ENCODE data around the gene OR2D2.

- TF ChIP-seq CTCF (tag by site-specific recombination; IDR thresholded peaks at IDR 0.05) (no peak), ZNF354C (tag by site-specific recombination; IDR thresholded peaks at IDR 0.05; ENCODE audit: borderline replicate concordance, low read depth) (no peak), ZNF548 (tag by site-specific recombination; IDR thresholded peaks at IDR 0.05) (no peak), ZBTB8A (tag by site-specific recombination; IDR thresholded peaks at IDR 0.05) (no peak), KLF1 (tag by site-specific recombination; IDR thresholded peaks at IDR 0.05) (no peak), ZFP41 (tag by site-specific recombination; IDR thresholded peaks at IDR 0.05; ENCODE audit: borderline replicate concordance) (no peak), ZNF513 (tag by site-specific recombination; IDR thresholded peaks at IDR 0.05) (no peak), ZNF707 (tag by site-specific recombination; IDR thresholded peaks at IDR 0.05) (no peak), REST (tag by site-specific recombination; IDR thresholded peaks at IDR 0.05) (no peak), ZNF335 (tag by site-specific recombination; conservative IDR thresholded peaks at IDR 0.05) (no peak)
Measured at GRCh38 chr11:6888830-6889229, 3.5 kb downstream of the OR2D2 start.
